GM12878 (cell line): Measurements from ENCODE around the gene C2orf92.

Experiments
- ESRRA ChIP-seq: IDR thresholded peaks from 2 replicates; pipeline ENCODE4 v1.6.1; 2012; ENCODE audit warnings: mild to moderate bottlenecking, low read length, improper control_type of control experiment
- MEF2A ChIP-seq: IDR thresholded peaks from 2 replicates; pipeline ENCODE4 v1.6.1; 2011; ENCODE audit warnings: low read depth, mild to moderate bottlenecking, low read length, moderate library complexity; ENCODE audit not compliant: insufficient read depth
- POLR2AphosphoS5 ChIP-seq: IDR thresholded peaks from 2 replicates; pipeline ENCODE4 v1.6.1; 2011; ENCODE audit warnings: mild to moderate bottlenecking, low read length, inconsistent platforms
- SMC3 ChIP-seq: IDR thresholded peaks from 2 replicates; pipeline ENCODE4 v1.6.1; 2011; ENCODE audit warnings: low read length, improper control_type of control experiment, borderline replicate concordance

GRCh38 chr2:97731274-97732020 is 61.9 kb downstream of the C2orf92 start:
- TF ChIP-seq POLR2AphosphoS5 (no peak), SMC3 (no peak), MEF2A (no peak), ESRRA (no peak)
